Kidney tubule cell (primary cell): ENCODE data around the gene MAN1A2.

Source experiments
- DNase-seq: peaks from one replicate; pipeline ENCODE4 v3.0.0-alpha.2; 2018; ENCODE audit warnings: low spot score

MAN1A2 gene

GRCh38 chr1:117577191-117577885 lies 210.1 kb downstream of the MAN1A2 start:
- no peak for DNase-seq

DNA sequence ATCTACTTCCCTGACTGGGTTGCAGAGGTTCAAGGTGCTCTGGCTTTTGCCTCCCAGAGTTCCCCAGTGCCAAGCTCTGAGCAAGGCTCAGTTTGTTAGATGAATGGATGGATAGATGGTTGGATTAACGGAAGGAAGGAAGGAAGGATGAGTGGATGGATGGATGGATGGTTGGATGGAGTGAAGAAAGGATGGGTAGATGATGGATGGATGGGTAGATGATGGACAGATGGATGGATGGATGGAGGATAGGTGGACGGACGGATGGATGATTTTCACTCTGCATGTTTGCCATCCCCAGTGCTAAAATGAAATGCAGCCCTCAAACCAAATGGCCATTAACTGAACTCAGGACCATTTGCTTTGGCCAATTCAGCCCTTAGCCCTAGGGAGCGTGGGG lies 211.2 kb downstream of the MAN1A2 start:
- DNase-seq, result no peak
